ENCODE measurements around the gene NPTXR. TPM values are rescaled to one million over a fixed set of nuclear protein-coding genes. Genes with fewer than 3 reads are reported as not detected.
A peak's percentile ranks its signal among the peaks of the same experiment; 100 is the strongest.

Gene NPTXR
- total and polyA plus RNA-seq, 4 experiments from 2014 or later = 0.31 to 9.0 (median 4.6) TPM

GRCh38 chr22:38783095-38783615 lies 60.7 kb downstream of the NPTXR start:
- no peak for DNase-seq
- intact Hi-C loops (cut with micrococcal nuclease) = no loop called here
- Histone ChIP-seq H3K9me3 (ENCODE audit: control insufficient read depth in 1 of 2, low read length in 2 of 2) (no peaks in the 10 kb centered on the region), H3K4me1 (ENCODE audit: insufficient read depth, low read length) (peaks cover 7% of the 10 kb centered on the region), H3K27ac (ENCODE audit: low read depth, low read length) (no peak overlapping the region), H3K36me3 (ENCODE audit: insufficient read depth, low read length) (peaks cover 8% of the 10 kb centered on the region), H3K27me3 (ENCODE audit: insufficient read depth, low read length) (no peaks in the 10 kb centered on the region), H3K4me3 (ENCODE audit: low read length in 2 of 2) (no peak overlapping the region)
- Mint-ChIP-seq H3K27me3 (no peaks in the 10 kb centered on the region), H3K9me3 (no peaks in the 10 kb centered on the region), H3K4me1 (peaks cover 0 to 21% (median 5%) of the 10 kb centered on the region in 4 donors), H3K36me3 (peaks cover 17 to 28% of the 10 kb centered on the region in 2 donors), H3K27ac (peak overlapping the region in 5 of 7 donors; percentile 24 to 80 (median 65)), H3K4me3 (no peak overlapping the region)
- CTCF ChIA-PET (ENCODE audit: partially characterized antibody) = no interaction called here
- POLR2A ChIA-PET (ENCODE audit: partially characterized antibody) = no interaction called here

- Histone ChIP-seq H3K27ac (ENCODE audit: low read depth, low read length) (no peak overlapping the region), H3K4me3 (ENCODE audit: low read length in 2 of 2) (no peak overlapping the region), H3K27me3 (ENCODE audit: insufficient read depth, low read length) (no peaks in the 10 kb centered on the region), H3K4me1 (ENCODE audit: insufficient read depth, low read length) (peaks cover 7% of the 10 kb centered on the region), H3K9me3 (ENCODE audit: control insufficient read depth in 1 of 2, low read length in 2 of 2) (no peaks in the 10 kb centered on the region), H3K36me3 (ENCODE audit: insufficient read depth, low read length) (peaks cover 8% of the 10 kb centered on the region)
- DNase-seq = no peak
- peaks cover 17 to 28% of the 10 kb centered on the region in 2 donors for H3K36me3 Mint-ChIP-seq
- no peak overlapping the region for H3K4me3 Mint-ChIP-seq
- POLR2A ChIA-PET (ENCODE audit: partially characterized antibody) = no interaction called here
- peaks cover 0 to 21% (median 5%) of the 10 kb centered on the region in 4 donors for H3K4me1 Mint-ChIP-seq
- H3K9me3 Mint-ChIP-seq = no peaks in the 10 kb centered on the region
- CTCF ChIA-PET (ENCODE audit: partially characterized antibody) = interaction anchor here (1.3 kb wide), 1 partner anchor 13 kb away, joined by 4 read pairs; no protein-coding TSS in a partner anchor
- peak overlapping the region in 5 of 7 donors; percentile 52 to 79 (median 65) for H3K27ac Mint-ChIP-seq
- no peaks in the 10 kb centered on the region for H3K27me3 Mint-ChIP-seq
- intact Hi-C loops (cut with micrococcal nuclease) = no loop called here
Observed at GRCh38 chr22:38782402-38783094, 61.3 kb downstream of the NPTXR start.

- no peaks in the 10 kb centered on the region for H3K9me3 Mint-ChIP-seq
- H3K4me3 Mint-ChIP-seq = no peak overlapping the region
- H3K27ac Mint-ChIP-seq = no peak overlapping the region
- no peak for DNase-seq
- H3K4me1 Mint-ChIP-seq = peaks cover 0 to 21% (median 6%) of the 10 kb centered on the region in 4 donors
- Histone ChIP-seq H3K4me1 (ENCODE audit: insufficient read depth, low read length) (peaks cover 7% of the 10 kb centered on the region), H3K9me3 (ENCODE audit: control insufficient read depth in 1 of 2, low read length in 2 of 2) (no peaks in the 10 kb centered on the region), H3K4me3 (ENCODE audit: low read length in 2 of 2) (no peak overlapping the region), H3K27ac (ENCODE audit: low read depth, low read length) (no peak overlapping the region), H3K27me3 (ENCODE audit: insufficient read depth, low read length) (no peaks in the 10 kb centered on the region), H3K36me3 (ENCODE audit: insufficient read depth, low read length) (peaks cover 8% of the 10 kb centered on the region)
- intact Hi-C loops (cut with micrococcal nuclease) = no loop called here
- peaks cover 17 to 28% of the 10 kb centered on the region in 2 donors for H3K36me3 Mint-ChIP-seq
- no peaks in the 10 kb centered on the region for H3K27me3 Mint-ChIP-seq
- ChIA-PET POLR2A (ENCODE audit: partially characterized antibody) (no interaction called here), CTCF (ENCODE audit: partially characterized antibody) (no interaction called here)
Observed at GRCh38 chr22:38781033-38781432, 62.8 kb downstream of the NPTXR start.

- Histone ChIP-seq H3K4me1 (ENCODE audit: insufficient read depth, low read length) (peaks cover 4% of the 10 kb centered on the region), H3K27me3 (ENCODE audit: insufficient read depth, low read length) (no peaks in the 10 kb centered on the region), H3K36me3 (ENCODE audit: insufficient read depth, low read length) (peaks cover 8% of the 10 kb centered on the region), H3K9me3 (ENCODE audit: control insufficient read depth in 1 of 2, low read length in 2 of 2) (no peaks in the 10 kb centered on the region), H3K27ac (ENCODE audit: low read depth, low read length) (no peak overlapping the region), H3K4me3 (ENCODE audit: low read length in 2 of 2) (no peak overlapping the region)
- H3K4me1 Mint-ChIP-seq = peaks cover 0 to 6% (median 1%) of the 10 kb centered on the region in 4 donors
- ChIA-PET CTCF (ENCODE audit: partially characterized antibody) (interaction anchor here (0.9 kb wide), 1 partner anchor 8 kb away, joined by 3 read pairs; no protein-coding TSS in a partner anchor), POLR2A (ENCODE audit: partially characterized antibody) (no interaction called here)
- no peak for DNase-seq
- intact Hi-C loops (cut with micrococcal nuclease) = no loop called here
- H3K4me3 Mint-ChIP-seq = no peak overlapping the region
- H3K9me3 Mint-ChIP-seq = no peaks in the 10 kb centered on the region
- no peak overlapping the region for H3K27ac Mint-ChIP-seq
- H3K36me3 Mint-ChIP-seq = peaks cover 14 to 22% of the 10 kb centered on the region in 2 donors
- no peaks in the 10 kb centered on the region for H3K27me3 Mint-ChIP-seq
Observed at GRCh38 chr22:38777087-38777671, 66.6 kb downstream of the NPTXR start.

GRCh38 chr22:38776086-38776485 lies 67.7 kb downstream of the NPTXR start:
- Mint-ChIP-seq H3K27me3 (no peaks in the 10 kb centered on the region), H3K27ac (no peak overlapping the region), H3K4me1 (peaks cover 0 to 1% (median 0%) of the 10 kb centered on the region in 4 donors), H3K9me3 (no peaks in the 10 kb centered on the region), H3K4me3 (no peak overlapping the region), H3K36me3 (peaks cover 5 to 12% of the 10 kb centered on the region in 2 donors)
- ChIA-PET CTCF (ENCODE audit: partially characterized antibody) (interaction anchor here (1.0 kb wide), 1 partner anchor 10 kb away, joined by 3 read pairs; no protein-coding TSS in a partner anchor), POLR2A (ENCODE audit: partially characterized antibody) (no interaction called here)
- Histone ChIP-seq H3K36me3 (ENCODE audit: insufficient read depth, low read length) (peaks cover 5% of the 10 kb centered on the region), H3K4me1 (ENCODE audit: insufficient read depth, low read length) (no peaks in the 10 kb centered on the region), H3K27me3 (ENCODE audit: insufficient read depth, low read length) (no peaks in the 10 kb centered on the region), H3K9me3 (ENCODE audit: control insufficient read depth in 1 of 2, low read length in 2 of 2) (no peaks in the 10 kb centered on the region), H3K4me3 (ENCODE audit: low read length in 2 of 2) (no peak overlapping the region), H3K27ac (ENCODE audit: low read depth, low read length) (no peak overlapping the region)
- intact Hi-C loops (cut with micrococcal nuclease) = no loop called here
- no peak for DNase-seq

- CTCF ChIA-PET (ENCODE audit: partially characterized antibody) = interaction anchor here (1.0 kb wide), 1 partner anchor 10 kb away, joined by 3 read pairs; no protein-coding TSS in a partner anchor
- no peak overlapping the region for H3K4me3 Mint-ChIP-seq
Observed at GRCh38 chr22:38775656-38776055, 68.2 kb downstream of the NPTXR start.

GRCh38 chr22:38774496-38775166 lies 69.2 kb downstream of the NPTXR start:
- Histone ChIP-seq H3K4me1 (ENCODE audit: insufficient read depth, low read length) (no peaks in the 10 kb centered on the region), H3K36me3 (ENCODE audit: insufficient read depth, low read length) (no peaks in the 10 kb centered on the region), H3K9me3 (ENCODE audit: control insufficient read depth in 1 of 2, low read length in 2 of 2) (no peaks in the 10 kb centered on the region), H3K4me3 (ENCODE audit: low read length in 2 of 2) (no peak overlapping the region), H3K27me3 (ENCODE audit: insufficient read depth, low read length) (no peaks in the 10 kb centered on the region), H3K27ac (ENCODE audit: low read depth, low read length) (no peak overlapping the region)
- Mint-ChIP-seq H3K27me3 (no peaks in the 10 kb centered on the region), H3K36me3 (peaks cover 2 to 6% of the 10 kb centered on the region in 2 donors), H3K4me3 (no peak overlapping the region), H3K9me3 (no peaks in the 10 kb centered on the region), H3K4me1 (peaks cover 0 to 1% (median 0%) of the 10 kb centered on the region in 4 donors), H3K27ac (no peak overlapping the region)
- ChIA-PET POLR2A (ENCODE audit: partially characterized antibody) (no interaction called here), CTCF (ENCODE audit: partially characterized antibody) (no interaction called here)
- intact Hi-C loops (cut with micrococcal nuclease) = no loop called here
- DNase-seq = no peak

More at GRCh38 chr22:38775656-38776055, 68.2 kb downstream of the NPTXR start:
- Mint-ChIP-seq H3K27ac (peak overlapping the region in 1 of 7 donors; percentile 37), H3K36me3 (peaks cover 5 to 12% of the 10 kb centered on the region in 2 donors), H3K27me3 (no peaks in the 10 kb centered on the region), H3K4me1 (peaks cover 0 to 1% (median 0%) of the 10 kb centered on the region in 4 donors), H3K9me3 (no peaks in the 10 kb centered on the region)
- Histone ChIP-seq H3K36me3 (ENCODE audit: insufficient read depth, low read length) (peaks cover 5% of the 10 kb centered on the region), H3K4me3 (ENCODE audit: low read length in 2 of 2) (no peak overlapping the region), H3K27me3 (ENCODE audit: insufficient read depth, low read length) (no peaks in the 10 kb centered on the region), H3K27ac (ENCODE audit: low read depth, low read length) (no peak overlapping the region), H3K4me1 (ENCODE audit: insufficient read depth, low read length) (no peaks in the 10 kb centered on the region), H3K9me3 (ENCODE audit: control insufficient read depth in 1 of 2, low read length in 2 of 2) (no peaks in the 10 kb centered on the region)
- POLR2A ChIA-PET (ENCODE audit: partially characterized antibody) = no interaction called here
- DNase-seq = no peak
- intact Hi-C loops (cut with micrococcal nuclease) = no loop called here

All from CD4-positive, alpha-beta memory T cell (primary cell).